ENCODE results near the gene TRIM7. TPM values are rescaled to one million over a fixed set of nuclear protein-coding genes. Genes with fewer than 3 reads are reported as not detected.

TRIM7 gene
- total and polyA plus RNA-seq, 9 of the 15 experiments (the other 6 are each of a cell fraction or from before 2014, with no cell fraction given): 2.6 to 14.9 (median 8.9) TPM

DNA sequence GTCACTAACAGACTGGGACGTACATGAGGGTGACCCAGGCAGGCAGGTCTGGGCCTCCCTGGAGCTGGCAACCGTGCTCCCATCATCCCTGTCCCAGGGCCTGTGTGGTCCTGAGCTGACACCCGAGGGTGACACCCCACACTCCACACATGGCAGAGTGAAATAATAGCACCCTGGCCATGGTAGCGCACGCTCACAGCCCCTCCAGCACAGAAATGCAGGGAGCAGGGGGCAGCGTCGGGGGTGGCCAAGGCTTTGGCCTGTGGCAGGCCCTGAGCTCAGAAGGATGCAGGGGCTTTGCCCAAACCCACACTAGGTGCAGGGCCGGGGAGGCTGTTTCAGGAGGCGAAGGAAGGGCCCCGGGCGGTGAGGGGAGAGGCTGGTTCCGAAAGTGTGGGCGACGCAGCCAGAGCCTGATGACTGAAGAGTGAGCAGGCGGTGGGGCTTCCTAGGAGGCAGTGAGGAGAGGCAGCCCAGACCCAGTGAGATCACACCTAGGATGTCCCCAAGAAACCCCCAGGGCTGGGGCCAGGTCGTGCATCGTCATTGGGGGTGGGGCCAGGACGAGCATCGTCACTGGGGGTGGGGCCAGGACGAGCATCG, 44.7 kb downstream of the TRIM7 start (continued):
- TF ChIP-seq NR2C2 (CRISPR knock-in tag; IDR thresholded peaks at IDR 0.05): no peak
- TF ChIP-seq NR2C2 (tag; IDR thresholded peaks at IDR 0.05): peak; percentile 27; the same call in 1 of the 2 replicates
- no peak for TF ChIP-seq CCNT2 (IDR thresholded peaks at IDR 0.05; ENCODE audit: borderline replicate concordance, extremely low read depth, insufficient read length, low read depth, low read length)
- TF ChIP-seq, protein P1, sequence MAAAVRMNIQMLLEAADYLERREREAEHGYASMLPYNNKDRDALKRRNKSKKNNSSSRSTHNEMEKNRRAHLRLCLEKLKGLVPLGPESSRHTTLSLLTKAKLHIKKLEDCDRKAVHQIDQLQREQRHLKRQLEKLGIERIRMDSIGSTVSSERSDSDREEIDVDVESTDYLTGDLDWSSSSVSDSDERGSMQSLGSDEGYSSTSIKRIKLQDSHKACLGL (CRISPR knock-in tag; IDR thresholded peaks at IDR 0.05; ENCODE audit: borderline replicate concordance, poor library complexity, severe bottlenecking): no peak
- TF ChIP-seq ZNF347 (CRISPR knock-in tag; IDR thresholded peaks at IDR 0.05; ENCODE audit: low read depth): no peak
- TF ChIP-seq HDAC1 (IDR thresholded peaks at IDR 0.05): no peak
- peak; percentile 79 for TF ChIP-seq RBFOX2 (IDR thresholded peaks at IDR 0.05; ENCODE audit: low read depth, low read length)
- peak; percentile 79 for TF ChIP-seq L3MBTL2 (IDR thresholded peaks at IDR 0.05)
- no peak for TF ChIP-seq VEZF1 (CRISPR knock-in tag; IDR thresholded peaks at IDR 0.05)
- 0 out of 2 replicates have a peak, but pooled peaks have one; percentile 38 for TF ChIP-seq NCOA1 (IDR thresholded peaks at IDR 0.05; ENCODE audit: low read depth)
- peak; percentile 43 for TF ChIP-seq MEIS2 (IDR thresholded peaks at IDR 0.05; ENCODE audit: partially characterized antibody)
- peak; percentile 60 for TF ChIP-seq BRD9 (IDR thresholded peaks at IDR 0.05; ENCODE audit: low read depth, partially characterized antibody)
- TF ChIP-seq STAT5A (IDR thresholded peaks at IDR 0.05; ENCODE audit: borderline replicate concordance, low read length): no peak
- TF ChIP-seq SIN3A (IDR thresholded peaks at IDR 0.05; ENCODE audit: borderline replicate concordance in 2 of 2, control insufficient read depth in 1 of 2, low read depth in 2 of 2, low read length in 2 of 2): no peak
- TF ChIP-seq XRCC4 (IDR thresholded peaks at IDR 0.05; ENCODE audit: extremely low read depth, insufficient read depth, insufficient read length): no peak
- peak; percentile 34; the same call in 1 of the 2 replicates for TF ChIP-seq SMAD4 (CRISPR knock-in tag; conservative IDR thresholded peaks at IDR 0.05)
- TF ChIP-seq FOS (IDR thresholded peaks at IDR 0.05; ENCODE audit: extremely low read depth, insufficient read length): no peak
- TF ChIP-seq, protein P2, sequence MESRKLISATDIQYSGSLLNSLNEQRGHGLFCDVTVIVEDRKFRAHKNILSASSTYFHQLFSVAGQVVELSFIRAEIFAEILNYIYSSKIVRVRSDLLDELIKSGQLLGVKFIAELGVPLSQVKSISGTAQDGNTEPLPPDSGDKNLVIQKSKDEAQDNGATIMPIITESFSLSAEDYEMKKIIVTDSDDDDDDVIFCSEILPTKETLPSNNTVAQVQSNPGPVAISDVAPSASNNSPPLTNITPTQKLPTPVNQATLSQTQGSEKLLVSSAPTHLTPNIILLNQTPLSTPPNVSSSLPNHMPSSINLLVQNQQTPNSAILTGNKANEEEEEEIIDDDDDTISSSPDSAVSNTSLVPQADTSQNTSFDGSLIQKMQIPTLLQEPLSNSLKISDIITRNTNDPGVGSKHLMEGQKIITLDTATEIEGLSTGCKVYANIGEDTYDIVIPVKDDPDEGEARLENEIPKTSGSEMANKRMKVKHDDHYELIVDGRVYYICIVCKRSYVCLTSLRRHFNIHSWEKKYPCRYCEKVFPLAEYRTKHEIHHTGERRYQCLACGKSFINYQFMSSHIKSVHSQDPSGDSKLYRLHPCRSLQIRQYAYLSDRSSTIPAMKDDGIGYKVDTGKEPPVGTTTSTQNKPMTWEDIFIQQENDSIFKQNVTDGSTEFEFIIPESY (CRISPR knock-in tag; IDR thresholded peaks at IDR 0.05): no peak
- TF ChIP-seq, protein P3, sequence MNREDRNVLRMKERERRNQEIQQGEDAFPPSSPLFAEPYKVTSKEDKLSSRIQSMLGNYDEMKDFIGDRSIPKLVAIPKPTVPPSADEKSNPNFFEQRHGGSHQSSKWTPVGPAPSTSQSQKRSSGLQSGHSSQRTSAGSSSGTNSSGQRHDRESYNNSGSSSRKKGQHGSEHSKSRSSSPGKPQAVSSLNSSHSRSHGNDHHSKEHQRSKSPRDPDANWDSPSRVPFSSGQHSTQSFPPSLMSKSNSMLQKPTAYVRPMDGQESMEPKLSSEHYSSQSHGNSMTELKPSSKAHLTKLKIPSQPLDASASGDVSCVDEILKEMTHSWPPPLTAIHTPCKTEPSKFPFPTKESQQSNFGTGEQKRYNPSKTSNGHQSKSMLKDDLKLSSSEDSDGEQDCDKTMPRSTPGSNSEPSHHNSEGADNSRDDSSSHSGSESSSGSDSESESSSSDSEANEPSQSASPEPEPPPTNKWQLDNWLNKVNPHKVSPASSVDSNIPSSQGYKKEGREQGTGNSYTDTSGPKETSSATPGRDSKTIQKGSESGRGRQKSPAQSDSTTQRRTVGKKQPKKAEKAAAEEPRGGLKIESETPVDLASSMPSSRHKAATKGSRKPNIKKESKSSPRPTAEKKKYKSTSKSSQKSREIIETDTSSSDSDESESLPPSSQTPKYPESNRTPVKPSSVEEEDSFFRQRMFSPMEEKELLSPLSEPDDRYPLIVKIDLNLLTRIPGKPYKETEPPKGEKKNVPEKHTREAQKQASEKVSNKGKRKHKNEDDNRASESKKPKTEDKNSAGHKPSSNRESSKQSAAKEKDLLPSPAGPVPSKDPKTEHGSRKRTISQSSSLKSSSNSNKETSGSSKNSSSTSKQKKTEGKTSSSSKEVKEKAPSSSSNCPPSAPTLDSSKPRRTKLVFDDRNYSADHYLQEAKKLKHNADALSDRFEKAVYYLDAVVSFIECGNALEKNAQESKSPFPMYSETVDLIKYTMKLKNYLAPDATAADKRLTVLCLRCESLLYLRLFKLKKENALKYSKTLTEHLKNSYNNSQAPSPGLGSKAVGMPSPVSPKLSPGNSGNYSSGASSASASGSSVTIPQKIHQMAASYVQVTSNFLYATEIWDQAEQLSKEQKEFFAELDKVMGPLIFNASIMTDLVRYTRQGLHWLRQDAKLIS (CRISPR knock-in tag; IDR thresholded peaks at IDR 0.05): no peak
- peak; percentile 28 for TF ChIP-seq KDM5B (IDR thresholded peaks at IDR 0.05; ENCODE audit: insufficient replicate concordance, low read depth, low read length)
